Measurements from ENCODE around the gene PACRG.

GRCh38 chr6:163122365-163122764 is 394.6 kb downstream of the PACRG start:
- TF ChIP-seq CTCF (IDR thresholded peaks at IDR 0.05) (no peak), SIN3A (IDR thresholded peaks at IDR 0.05; ENCODE audit: borderline replicate concordance, insufficient read depth, low read depth, low read length) (no peak), REST (IDR thresholded peaks at IDR 0.05; ENCODE audit: insufficient read depth in 1 of 2, low read depth in 2 of 2, low read length in 1 of 2) (no peak), POLR2AphosphoS5 (IDR thresholded peaks at IDR 0.05; ENCODE audit: low read depth, low read length) (no peak), TCF7L2 (IDR thresholded peaks at IDR 0.05; ENCODE audit: low read depth, low read length) (no peak)
